IPS-15b (cell line): ENCODE data around the gene XPO1.

ENCODE experiments used
- H3K27me3 ChIP-seq: one replicate; pipeline ENCODE4 v1.6.1; 2013; ENCODE audit warnings: low read length; ENCODE audit not compliant: control insufficient read depth, insufficient read depth
- H3K36me3 ChIP-seq: one replicate; pipeline ENCODE4 v1.6.1; 2013; ENCODE audit warnings: low read length; ENCODE audit not compliant: control insufficient read depth, insufficient read depth
- H3K4me1 ChIP-seq: one replicate; pipeline ENCODE4 v1.6.1; 2013; ENCODE audit warnings: mild to moderate bottlenecking, low read length; ENCODE audit not compliant: control insufficient read depth, insufficient read depth
- H3K4me3 ChIP-seq: one replicate; pipeline ENCODE4 v1.5.1; 2013; ENCODE audit warnings: low read depth, low read length
- H3K9ac ChIP-seq: one replicate; pipeline ENCODE4 v1.6.1; 2013; ENCODE audit warnings: low read depth, mild to moderate bottlenecking, low read length
- H3K9me3 ChIP-seq: one replicate; pipeline ENCODE4 v1.6.1; 2013; ENCODE audit warnings: mild to moderate bottlenecking, low read length; ENCODE audit not compliant: control insufficient read depth, insufficient read depth

The XPO1 gene

GRCh38 chr2:61439241-61440002 is 98.7 kb downstream of the XPO1 start:
- Histone ChIP-seq H3K36me3 (no peaks in the 10 kb centered on the region), H3K4me1 (no peaks in the 10 kb centered on the region), H3K9me3 (no peaks in the 10 kb centered on the region)

GRCh38 chr2:61438670-61439069 is 99.5 kb downstream of the XPO1 start:
- Histone ChIP-seq H3K27me3 (no peaks in the 10 kb centered on the region), H3K9me3 (no peaks in the 10 kb centered on the region), H3K36me3 (no peaks in the 10 kb centered on the region), H3K4me3 (no peak overlapping the region), H3K4me1 (no peaks in the 10 kb centered on the region), H3K9ac (no peak overlapping the region)

More at GRCh38 chr2:61439241-61440002, 98.7 kb downstream of the XPO1 start:
- Histone ChIP-seq H3K4me3 (no peak overlapping the region), H3K9ac (no peak overlapping the region), H3K27me3 (no peaks in the 10 kb centered on the region)

- Histone ChIP-seq H3K4me1 (no peaks in the 10 kb centered on the region), H3K4me3 (no peak overlapping the region), H3K36me3 (no peaks in the 10 kb centered on the region), H3K9ac (no peak overlapping the region), H3K9me3 (no peaks in the 10 kb centered on the region), H3K27me3 (no peaks in the 10 kb centered on the region)
Observed at GRCh38 chr2:61437170-61437569, 101.0 kb downstream of the XPO1 start.

- no peaks in the 10 kb centered on the region for H3K4me1 ChIP-seq
- no peaks in the 10 kb centered on the region for H3K27me3 ChIP-seq
- H3K36me3 ChIP-seq, result no peaks in the 10 kb centered on the region
- no peaks in the 10 kb centered on the region for H3K9me3 ChIP-seq
- no peak overlapping the region for H3K4me3 ChIP-seq
- no peak overlapping the region for H3K9ac ChIP-seq
Observed at GRCh38 chr2:61436092-61436491, 102.1 kb downstream of the XPO1 start.

- Histone ChIP-seq H3K9me3 (no peaks in the 10 kb centered on the region), H3K4me3 (no peak overlapping the region), H3K27me3 (no peaks in the 10 kb centered on the region), H3K9ac (no peak overlapping the region), H3K4me1 (no peaks in the 10 kb centered on the region), H3K36me3 (no peaks in the 10 kb centered on the region)
Observed at GRCh38 chr2:61435291-61435690, 102.9 kb downstream of the XPO1 start.

GRCh38 chr2:61434314-61434713 is 103.8 kb downstream of the XPO1 start:
- Histone ChIP-seq H3K27me3 (no peaks in the 10 kb centered on the region), H3K4me1 (no peaks in the 10 kb centered on the region), H3K9me3 (no peaks in the 10 kb centered on the region), H3K4me3 (no peak overlapping the region), H3K36me3 (no peaks in the 10 kb centered on the region), H3K9ac (no peak overlapping the region)

GRCh38 chr2:61433606-61434005 is 104.5 kb downstream of the XPO1 start:
- Histone ChIP-seq H3K4me1 (no peaks in the 10 kb centered on the region), H3K36me3 (no peaks in the 10 kb centered on the region), H3K9ac (no peak overlapping the region), H3K4me3 (no peak overlapping the region), H3K27me3 (no peaks in the 10 kb centered on the region), H3K9me3 (no peaks in the 10 kb centered on the region)

GRCh38 chr2:61432990-61433389 is 105.2 kb downstream of the XPO1 start:
- H3K9me3 ChIP-seq, result no peaks in the 10 kb centered on the region
- no peak overlapping the region for H3K4me3 ChIP-seq
- H3K9ac ChIP-seq, result no peak overlapping the region
- no peaks in the 10 kb centered on the region for H3K36me3 ChIP-seq
- no peaks in the 10 kb centered on the region for H3K27me3 ChIP-seq
- H3K4me1 ChIP-seq, result no peaks in the 10 kb centered on the region

GRCh38 chr2:61431345-61431744 is 106.8 kb downstream of the XPO1 start:
- H3K9me3 ChIP-seq, result no peaks in the 10 kb centered on the region

More at GRCh38 chr2:61431345-61431744, 106.8 kb downstream of the XPO1 start:
- Histone ChIP-seq H3K4me1 (no peaks in the 10 kb centered on the region), H3K36me3 (no peaks in the 10 kb centered on the region), H3K4me3 (no peak overlapping the region), H3K27me3 (no peaks in the 10 kb centered on the region), H3K9ac (no peak overlapping the region)
